ENCODE measurements around the gene PPP6C. TPM values are rescaled to one million over a fixed set of nuclear protein-coding genes. Genes with fewer than 3 reads are reported as not detected.
"Not testable (repeated sequence)": the region's sequence is repeated elsewhere in the genome, so short reads cannot be mapped to it uniquely, and the experiment has no call there.

The PPP6C gene
- total RNA-seq, 1 donor from 2014 or later: 23.3 TPM

DNA sequence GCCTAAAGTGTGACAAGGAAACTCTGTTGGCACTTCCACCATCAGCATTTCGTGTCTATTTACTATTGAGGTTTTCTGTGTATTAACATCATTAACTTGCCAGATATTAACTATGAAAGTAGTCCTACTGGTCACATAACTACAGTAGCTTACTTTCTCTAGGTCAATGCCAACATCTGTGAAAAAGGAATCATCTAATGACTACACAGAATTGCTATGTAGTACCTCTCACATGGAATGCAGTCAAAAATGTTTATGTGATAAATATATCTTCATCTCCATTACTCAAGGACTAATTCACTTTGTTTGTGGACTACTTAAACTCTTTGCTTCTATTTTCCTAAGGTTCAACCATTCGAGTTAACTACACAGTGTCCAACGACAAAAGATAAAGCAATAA is 48.4 kb downstream of the PPP6C start:
- no peak for DNase-seq

GRCh38 chr9:125140576-125140975 is 49.0 kb downstream of the PPP6C start:
- DNase-seq: no peak

- peak; percentile 55 for DNase-seq
Measured at GRCh38 chr9:125137200-125137599, 52.4 kb downstream of the PPP6C start.

DNA sequence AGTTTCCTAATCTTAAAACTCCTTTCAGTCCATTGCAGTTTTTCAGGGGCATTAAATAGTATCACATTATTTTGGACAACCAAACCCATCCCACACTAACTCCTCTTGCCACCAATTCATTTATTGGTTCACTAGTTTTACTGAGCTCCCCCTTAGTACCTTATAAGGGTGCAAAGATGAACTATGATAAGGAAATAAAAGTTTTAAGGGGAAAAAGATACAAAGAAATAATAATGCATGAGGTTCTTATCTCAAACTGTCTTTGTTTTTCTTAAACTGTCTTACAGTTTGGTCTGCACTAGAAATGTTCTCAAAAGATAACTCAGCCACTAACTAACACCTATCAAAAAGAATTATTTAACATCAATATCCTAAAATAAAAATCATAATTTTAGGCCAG is 54.6 kb downstream of the PPP6C start:
- no peak for DNase-seq

DNA sequence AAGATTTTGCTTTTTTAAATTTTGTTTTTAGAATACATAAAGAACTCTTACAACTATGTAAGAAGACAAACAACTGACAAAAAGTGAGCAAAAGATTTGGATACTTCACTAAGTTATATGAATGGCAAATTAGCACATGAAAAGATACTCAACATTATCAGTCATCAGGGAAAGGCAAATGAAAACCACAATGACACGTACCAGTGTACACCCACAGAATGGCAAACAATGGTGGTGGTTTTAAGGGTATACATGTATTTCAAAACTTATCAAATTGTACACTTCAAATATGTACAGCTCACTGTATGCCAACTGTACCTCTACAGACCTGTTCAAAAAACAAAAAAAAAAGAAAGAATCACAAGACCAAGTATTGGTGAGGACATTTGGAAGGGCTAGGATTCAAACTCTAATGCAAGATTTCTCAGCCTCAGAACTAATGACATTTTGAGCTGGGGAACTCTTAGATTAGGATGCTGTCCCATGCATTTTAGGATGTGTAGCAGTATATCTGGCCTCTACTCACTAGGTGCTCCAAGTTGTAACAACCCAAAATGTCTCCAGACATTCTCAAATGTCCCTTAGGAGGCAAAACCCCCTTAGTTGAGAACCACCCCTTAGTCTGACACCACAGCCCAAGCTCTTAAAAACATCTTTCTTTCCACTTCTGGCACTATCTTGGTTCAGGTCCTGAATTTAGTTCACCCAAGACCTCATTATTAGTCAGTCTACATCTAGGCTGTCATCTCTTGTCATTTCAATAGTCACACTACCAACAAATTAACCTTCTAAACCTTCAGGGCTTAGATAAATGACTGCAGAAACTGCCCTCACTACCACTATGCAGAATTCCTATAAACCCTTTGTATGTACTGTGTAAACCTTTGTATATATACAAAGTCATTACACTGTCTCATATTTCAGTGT is 55.9 kb downstream of the PPP6C start:
- DNase-seq: no peak

DNA sequence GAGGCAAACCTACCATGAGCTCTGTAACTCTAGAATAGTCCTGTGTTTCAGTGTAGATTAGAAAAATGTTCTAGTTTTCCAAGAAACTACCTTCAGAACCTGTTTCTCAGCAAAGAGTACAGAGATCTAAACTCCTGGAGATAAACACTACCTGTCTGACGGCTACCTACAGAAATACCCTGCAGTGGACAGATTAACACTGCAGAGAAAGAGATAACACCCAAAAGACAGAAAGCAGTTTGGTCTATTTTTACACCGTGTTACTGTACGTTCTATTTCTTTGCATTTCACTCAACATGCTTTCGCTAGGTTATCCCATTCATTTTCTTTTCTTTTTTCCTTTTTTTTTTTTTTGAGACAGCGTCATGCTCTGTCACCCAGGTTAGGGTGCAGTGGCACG is 57.8 kb downstream of the PPP6C start:
- DNase-seq: no peak

- DNase-seq: peak; percentile 89
Measured at GRCh38 chr9:125126019-125126746, 63.4 kb downstream of the PPP6C start.

DNA sequence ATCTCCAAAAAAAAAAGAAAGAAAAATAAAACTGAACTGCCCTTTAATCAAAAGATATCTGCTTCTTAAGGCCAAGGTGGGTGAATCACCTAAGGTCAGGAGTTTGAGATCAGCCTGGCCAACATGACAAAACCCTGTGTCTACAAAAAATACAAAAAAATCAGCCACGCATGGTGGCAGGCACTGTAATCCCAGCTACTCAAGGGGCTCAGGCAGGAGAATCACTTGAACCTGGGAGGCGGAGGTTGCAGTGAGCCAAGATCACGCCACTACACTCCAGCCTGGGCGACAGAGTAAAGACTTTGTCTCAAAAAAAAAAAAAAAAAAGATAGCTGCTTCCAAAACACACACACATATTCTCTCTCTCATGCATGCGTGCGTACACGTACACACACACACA is 64.1 kb downstream of the PPP6C start:
- DNase-seq: no peak

GRCh38 chr9:125121146-125121545 is 68.5 kb downstream of the PPP6C start:
- peak; percentile 20 for DNase-seq

GRCh38 chr9:125119643-125120286 is 69.8 kb downstream of the PPP6C start:
- DNase-seq: peak; percentile 59

GRCh38 chr9:125118696-125119095 is 70.9 kb downstream of the PPP6C start:
- DNase-seq: not testable (repeated sequence)

DNA sequence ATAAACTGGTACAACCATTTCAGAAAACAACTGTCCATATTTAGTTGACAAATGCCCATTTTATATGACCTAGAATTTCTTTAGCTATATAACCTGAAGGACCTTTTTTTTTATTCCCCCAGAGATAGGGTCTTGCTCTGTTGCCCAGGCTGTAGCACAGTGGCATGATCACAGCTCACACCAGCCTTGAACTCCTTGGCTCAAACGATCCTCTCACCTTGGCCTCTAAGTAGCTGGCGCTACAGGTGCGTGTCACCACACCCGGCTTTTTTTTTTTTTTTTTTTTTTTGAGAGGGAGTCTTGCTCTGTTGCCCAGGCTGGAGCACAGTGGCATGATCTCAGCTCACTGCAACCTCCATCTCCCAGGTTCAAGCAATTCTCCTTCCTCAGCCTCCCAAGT is 75.1 kb downstream of the PPP6C start:
- DNase-seq: not testable (repeated sequence)

GRCh38 chr9:125110464-125110863 is 79.1 kb downstream of the PPP6C start:
- DNase-seq: no peak

- not testable (repeated sequence) for DNase-seq
Measured at GRCh38 chr9:125108541-125108940, 81.1 kb downstream of the PPP6C start.

DNA sequence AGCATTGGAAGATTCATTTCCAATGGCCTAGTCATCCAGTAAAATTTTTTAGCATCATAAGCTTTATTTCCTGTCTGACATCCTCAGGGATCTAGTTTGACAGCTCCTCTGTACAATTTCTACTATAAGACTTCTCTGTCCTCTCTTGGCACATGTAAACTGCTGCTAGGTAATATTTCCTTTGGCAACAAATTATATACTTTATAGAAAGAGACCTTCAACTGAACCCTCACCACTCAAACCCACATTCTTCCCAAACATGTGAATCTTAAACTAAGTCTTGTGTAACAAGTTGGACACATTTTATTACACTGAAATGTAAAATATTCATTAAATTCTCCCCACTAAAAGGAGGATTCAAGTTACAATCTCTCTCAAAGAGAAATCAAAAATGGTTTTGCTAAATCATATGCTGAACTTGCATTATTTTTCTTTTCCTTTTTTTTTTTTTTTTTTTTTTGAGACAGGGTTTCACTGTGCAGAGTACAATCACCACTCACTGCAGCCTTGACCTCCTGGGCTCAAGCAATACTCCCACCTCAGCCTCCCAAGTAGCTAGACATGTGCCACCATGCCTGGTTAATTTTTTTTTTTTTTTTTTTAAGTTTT is 83.2 kb downstream of the PPP6C start:
- peak; percentile 83 for DNase-seq

DNA sequence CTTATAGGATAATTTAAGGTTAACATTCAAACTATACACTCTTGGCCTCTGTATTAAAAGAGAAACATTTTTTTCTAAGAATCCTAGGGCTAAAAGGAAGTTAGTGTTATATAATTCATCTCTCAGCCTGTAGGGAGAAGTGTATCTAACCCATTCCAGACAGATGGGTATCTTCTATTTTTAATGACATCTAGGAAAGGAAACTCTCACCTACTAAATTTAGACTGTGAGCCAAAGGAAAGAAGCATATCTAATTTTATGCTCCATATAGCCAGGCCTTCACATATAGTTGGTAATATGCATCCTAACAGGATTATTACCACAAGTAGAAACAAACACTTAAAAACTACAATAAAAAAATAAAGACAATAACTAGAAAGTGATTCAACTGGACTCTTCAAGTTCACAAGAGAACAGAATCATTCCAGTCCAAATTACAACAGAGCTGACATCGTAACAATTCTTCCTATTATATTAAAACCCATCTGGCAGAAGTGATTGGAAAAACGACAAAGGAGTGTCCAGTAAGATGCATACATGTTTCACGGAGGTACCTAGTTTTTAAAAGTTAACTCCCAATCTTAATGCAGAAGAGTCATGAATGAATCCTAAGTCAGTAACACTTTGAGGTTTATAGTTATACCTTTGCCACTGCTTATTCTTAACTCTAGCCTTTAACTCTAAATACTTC is 85.7 kb downstream of the PPP6C start:
- peak; percentile 36 for DNase-seq

DNA sequence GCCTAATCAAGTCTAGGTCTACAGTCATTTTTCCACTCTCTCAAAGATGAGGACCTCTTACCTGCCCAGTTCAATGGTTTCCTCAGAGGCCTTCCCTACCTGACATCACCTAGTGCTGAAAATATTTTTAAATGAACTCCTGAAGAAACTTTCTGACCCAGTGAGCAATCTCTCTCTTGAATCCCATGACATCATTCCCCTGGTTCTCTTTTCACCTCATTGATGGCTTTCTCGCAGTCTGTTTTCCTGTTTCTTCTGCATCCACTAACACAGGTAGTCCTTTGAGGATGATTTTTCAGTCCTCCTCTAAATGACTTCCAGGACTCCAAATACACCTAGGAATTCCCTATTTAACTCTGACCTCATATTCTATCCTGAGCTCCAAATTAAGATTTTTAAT is 86.6 kb downstream of the PPP6C start:
- DNase-seq: no peak

DNA sequence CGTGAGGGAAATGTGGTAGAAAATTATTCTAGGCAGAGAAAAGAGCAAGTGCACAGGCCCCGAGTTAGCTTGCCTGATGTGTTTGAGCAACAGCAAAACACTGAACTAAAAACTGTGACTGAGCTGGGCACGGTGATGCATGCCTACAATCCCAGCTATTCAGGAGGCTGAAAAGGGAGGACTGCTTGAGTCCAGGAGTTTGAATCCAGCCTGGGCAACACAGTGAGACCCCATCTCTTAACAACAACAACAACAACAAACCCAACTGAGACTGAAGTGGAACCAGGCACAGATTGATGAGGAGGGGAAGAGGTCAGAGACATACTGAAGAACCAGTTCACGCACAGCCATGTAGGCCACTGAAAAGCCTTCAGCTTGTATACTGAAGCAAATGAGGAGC is 88.8 kb downstream of the PPP6C start:
- DNase-seq: no peak

- no peak for DNase-seq
Measured at GRCh38 chr9:125099816-125100215, 89.8 kb downstream of the PPP6C start.
